Stimulated activated CD8-positive, alpha-beta memory T cell treated with anti-CD3 and anti-CD28 coated beads, Interleukin-12 subunit alpha, Interleukin-12 subunit beta, amount 100 ng/mL, for 24 hours (primary cell): ENCODE measurements around the gene DHRS9.

Experiments used
- DNase-seq: peaks from one replicate; pipeline ENCODE4 v3.0.0-alpha.2; 2020; ENCODE audit errors: extremely low read depth

DHRS9 gene

GRCh38 chr2:169065864-169066517 is 3.4 kb upstream of the DHRS9 start:
- DNase-seq: no peak

GRCh38 chr2:169066897-169067296 is 2.5 kb upstream of the DHRS9 start:
- DNase-seq: no peak

- no peak for DNase-seq
These were observed 470 bp downstream of the DHRS9 start for GRCh38 chr2:169069833-169070232.

- no peak for DNase-seq
These were observed 2.1 kb downstream of the DHRS9 start for GRCh38 chr2:169071455-169071854.

GRCh38 chr2:169072163-169072925 is 3.0 kb downstream of the DHRS9 start:
- DNase-seq: no peak

GRCh38 chr2:169073211-169073962 is 4.0 kb downstream of the DHRS9 start:
- no peak for DNase-seq

- no peak for DNase-seq
These were observed 4.8 kb downstream of the DHRS9 start for GRCh38 chr2:169073963-169074751.

GRCh38 chr2:169077674-169078240 is 8.4 kb downstream of the DHRS9 start:
- no peak for DNase-seq

- no peak for DNase-seq
These were observed 11.1 kb downstream of the DHRS9 start for GRCh38 chr2:169080250-169081069.

GRCh38 chr2:169081551-169081950 is 12.2 kb downstream of the DHRS9 start:
- no peak for DNase-seq

GRCh38 chr2:169082995-169083394 is 13.6 kb downstream of the DHRS9 start:
- no peak for DNase-seq

- no peak for DNase-seq
These were observed 17.6 kb downstream of the DHRS9 start for GRCh38 chr2:169086893-169087467.

GRCh38 chr2:169087757-169088379 is 18.5 kb downstream of the DHRS9 start:
- no peak for DNase-seq

GRCh38 chr2:169089182-169089581 is 19.8 kb downstream of the DHRS9 start:
- no peak for DNase-seq

GRCh38 chr2:169090133-169090820 is 20.9 kb downstream of the DHRS9 start:
- DNase-seq: no peak

- no peak for DNase-seq
These were observed 21.9 kb downstream of the DHRS9 start for GRCh38 chr2:169091256-169091655.

- DNase-seq: no peak
These were observed 22.6 kb downstream of the DHRS9 start for GRCh38 chr2:169091761-169092519.

GRCh38 chr2:169093535-169093934 is 24.2 kb downstream of the DHRS9 start:
- DNase-seq: no peak
